ENCODE data around the gene GLB1L.
A peak's percentile ranks its signal among the peaks of the same experiment; 100 is the strongest.
"Not testable (repeated sequence)": the region's sequence is repeated elsewhere in the genome, so short reads cannot be mapped to it uniquely, and the experiment has no call there.

Gene GLB1L

DNA sequence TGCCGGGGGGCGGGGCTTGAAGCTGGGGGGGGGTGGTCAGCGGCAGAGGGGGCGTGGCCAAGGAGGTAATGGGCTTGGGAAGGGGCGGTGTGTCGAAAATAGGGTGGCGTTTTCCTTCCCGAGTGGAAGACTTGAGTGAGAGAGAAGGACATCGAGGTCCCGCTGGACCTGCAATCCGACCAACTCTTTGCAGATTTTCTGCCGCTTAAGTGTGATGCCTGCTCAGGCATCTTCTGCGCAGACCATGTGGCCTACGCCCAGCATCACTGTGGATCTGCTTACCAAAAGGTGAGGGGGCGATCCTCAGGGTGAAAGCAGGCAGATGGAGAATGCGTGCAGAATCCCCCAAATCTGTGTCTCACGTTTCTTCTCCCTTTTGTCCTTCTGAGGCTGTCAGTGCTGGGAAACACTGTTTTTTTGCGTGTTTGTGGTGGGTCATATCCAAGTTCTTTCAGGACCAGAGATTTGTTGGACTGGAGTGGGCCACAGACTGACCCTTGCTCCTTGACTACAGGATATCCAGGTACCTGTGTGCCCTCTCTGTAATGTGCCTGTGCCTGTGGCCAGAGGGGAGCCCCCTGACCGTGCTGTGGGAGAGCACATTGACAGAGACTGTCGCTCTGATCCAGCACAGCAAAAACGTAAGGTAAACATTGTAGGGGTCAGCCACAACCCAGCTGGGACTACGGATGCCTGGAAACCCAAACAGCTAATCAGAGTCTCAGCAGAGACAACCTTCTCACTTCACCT, 37.9 kb downstream of the GLB1L start:
- DNase-seq (ENCODE audit: low spot score), result no peak

DNA sequence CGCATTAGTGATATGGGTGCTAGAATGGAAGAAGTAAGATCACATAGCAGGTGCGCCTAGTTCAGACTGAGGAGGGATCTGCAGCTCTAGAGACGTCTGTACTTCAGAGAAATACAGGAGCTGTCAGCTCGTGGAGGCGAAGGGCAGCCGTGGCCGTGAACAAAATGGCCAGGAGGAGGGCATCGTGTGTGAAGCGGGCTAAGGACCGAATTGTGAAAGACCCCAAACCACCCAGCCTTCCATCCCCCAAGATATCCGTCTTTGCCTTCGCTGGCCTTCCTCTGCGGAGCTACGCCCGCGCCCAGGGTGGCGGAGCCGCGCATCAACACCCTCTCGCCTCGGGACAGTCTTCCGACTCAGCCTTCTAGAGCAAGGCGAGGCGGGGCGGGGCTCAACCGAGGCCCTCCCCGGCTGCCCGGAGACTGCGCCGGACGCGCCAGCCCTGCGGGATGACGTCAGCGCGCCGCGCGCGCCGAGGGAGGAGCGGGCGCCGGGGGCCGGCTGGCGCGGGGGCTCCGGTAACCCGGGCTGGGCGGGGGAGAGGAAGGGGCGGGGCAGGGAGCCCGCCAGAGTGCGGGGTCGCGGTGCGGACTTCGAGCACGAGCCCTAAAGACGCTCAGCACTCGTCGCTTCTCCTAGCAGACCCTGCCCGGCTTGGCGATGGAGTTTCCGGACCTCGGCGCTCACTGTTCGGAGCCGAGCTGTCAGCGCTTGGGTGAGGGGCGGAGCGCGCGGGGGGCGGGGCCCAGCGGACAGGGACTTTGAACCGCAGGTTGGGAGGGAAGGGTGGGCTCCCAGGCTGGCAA, 38.7 kb downstream of the GLB1L start, which contains the start of gene ZFAND2B:
Gene ZFAND2B (plus strand): TSS at position 455 of the 806 bp plus-strand sequence. CDS start 206 bp downstream, at position 661.
- peak; percentile 93 for DNase-seq (ENCODE audit: low spot score)

DNA sequence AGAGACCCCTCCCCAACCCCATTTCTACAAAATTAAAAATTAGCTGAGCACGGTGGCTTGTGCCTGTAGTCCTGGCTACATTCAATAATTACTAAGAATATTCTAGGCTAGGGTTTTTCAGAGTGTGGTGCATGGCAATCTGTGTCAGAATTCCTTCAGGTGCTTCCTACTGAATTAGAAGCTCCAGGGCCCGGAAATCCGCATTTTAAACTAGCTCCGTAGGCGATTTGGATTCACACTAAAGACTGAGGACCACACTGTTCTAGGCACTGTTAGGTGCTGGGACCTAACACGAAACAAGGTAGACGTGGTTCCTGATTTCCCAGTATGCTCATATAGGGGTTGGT, 39.3 kb downstream of the GLB1L start:
- no peak for DNase-seq (ENCODE audit: low spot score)

DNA sequence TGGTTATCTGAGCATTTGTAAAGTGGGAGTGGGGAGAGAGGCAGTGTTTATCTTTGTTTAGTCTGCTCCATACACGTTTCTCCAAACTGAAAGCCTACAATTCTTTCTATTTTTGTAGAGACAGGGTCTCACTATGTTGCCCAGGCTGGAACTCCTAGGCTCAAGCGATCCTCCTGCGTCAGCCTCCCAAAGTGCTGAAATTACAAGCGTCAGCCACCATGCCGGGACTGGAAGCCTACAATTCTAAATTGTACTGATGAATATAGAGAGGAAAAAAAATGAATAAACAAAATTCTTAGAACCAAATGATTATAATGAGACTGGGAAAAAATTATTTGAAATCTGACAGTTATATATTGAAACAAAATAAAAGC, 40.1 kb downstream of the GLB1L start:
- DNase-seq (ENCODE audit: low spot score), result no peak

DNA sequence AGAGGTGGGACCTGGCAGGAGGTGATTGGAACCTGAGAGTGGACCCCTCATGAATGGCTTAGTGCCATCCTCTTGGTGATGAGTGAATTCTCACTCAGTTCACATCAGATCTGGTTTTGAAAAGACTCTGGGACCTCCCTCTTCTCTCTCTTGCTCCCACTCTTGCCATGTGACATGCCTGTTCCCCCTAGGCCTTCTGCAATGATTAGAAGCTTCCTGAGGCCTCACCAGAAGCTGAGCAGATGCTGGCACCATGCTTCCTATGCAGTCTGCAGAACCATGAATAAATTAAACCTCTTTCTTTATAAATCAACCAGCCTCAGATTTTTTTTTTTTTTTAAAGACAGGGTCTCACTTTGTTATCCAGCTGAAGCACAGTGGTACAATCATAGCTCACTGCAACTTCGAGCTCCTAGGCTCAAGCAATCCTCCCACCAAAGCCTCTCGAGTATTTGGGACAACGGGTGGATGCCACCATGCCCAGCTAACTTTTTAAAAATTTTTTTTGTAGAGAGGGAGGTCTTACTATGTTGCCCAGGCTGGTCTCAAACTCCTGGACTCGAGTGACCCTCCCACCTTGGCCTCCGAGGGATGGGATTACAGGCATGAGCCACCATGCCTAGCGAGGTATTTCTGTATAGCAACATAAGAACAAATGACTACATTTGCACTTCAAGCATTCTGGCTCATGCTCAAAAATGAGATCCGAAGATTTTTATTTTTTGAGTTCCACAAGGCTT, 40.6 kb downstream of the GLB1L start:
- DNase-seq (ENCODE audit: low spot score), result no peak

DNA sequence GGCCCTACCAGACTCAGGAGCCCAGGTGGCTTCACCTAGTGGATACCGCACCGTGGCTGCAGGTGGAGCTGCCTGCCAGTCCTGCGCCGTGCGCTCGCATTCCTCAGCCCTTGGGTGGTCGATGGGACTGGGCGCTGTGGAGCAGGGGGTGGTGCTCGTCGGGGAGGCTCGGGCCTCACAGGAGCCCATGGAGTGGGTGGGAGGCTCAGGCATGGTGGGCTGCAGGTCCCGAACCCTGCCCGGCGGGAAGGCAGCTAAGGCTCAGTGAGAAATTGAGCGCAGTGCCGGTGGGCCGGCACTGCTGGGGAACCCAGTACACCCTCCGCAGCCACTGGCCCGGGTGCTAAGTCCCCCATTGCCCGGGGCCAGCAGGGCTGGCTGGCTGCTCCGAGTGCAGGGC, 43.9 kb downstream of the GLB1L start:
- not testable (repeated sequence) for DNase-seq (ENCODE audit: low spot score)

DNA sequence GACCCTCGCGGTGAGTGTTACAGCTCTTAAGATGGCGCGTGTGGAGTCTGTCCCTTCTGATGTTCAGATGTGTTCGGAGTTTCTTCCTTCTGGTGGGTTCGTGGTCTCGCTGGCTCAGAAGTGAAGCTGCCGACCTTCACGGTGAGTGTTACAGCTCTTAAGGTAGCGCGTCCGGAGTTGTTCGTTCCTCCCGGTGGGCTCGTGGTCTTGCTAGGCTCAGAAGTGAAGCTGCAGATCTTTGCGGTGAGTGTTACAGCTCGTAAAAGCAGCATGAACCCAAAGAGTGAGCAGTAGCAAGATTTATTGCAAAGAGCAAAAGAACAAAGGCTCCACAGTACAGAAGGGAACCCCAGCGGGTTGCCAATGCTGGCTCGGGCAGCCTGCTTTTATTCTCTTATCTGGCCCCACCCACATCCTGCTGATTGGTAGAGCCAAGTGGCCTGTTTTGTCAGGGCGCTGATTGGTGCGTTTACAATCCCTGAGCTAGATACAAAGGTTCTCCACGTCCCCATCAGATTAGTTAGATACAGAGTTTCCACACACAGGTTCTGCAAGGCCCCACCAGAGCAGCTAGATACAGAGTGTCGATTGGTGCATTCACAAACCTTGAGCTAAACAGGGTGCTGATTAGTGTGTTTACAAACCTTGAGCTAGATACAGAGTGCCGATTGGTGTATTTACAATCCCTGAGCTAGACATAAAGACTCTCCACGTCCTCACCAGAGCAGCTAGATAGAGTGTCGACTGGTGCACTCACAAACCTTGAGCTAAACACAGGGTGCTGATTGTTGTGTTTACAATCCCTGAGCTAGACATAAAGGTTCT, 44.5 kb downstream of the GLB1L start:
- DNase-seq (ENCODE audit: low spot score), result not testable (repeated sequence)

DNA sequence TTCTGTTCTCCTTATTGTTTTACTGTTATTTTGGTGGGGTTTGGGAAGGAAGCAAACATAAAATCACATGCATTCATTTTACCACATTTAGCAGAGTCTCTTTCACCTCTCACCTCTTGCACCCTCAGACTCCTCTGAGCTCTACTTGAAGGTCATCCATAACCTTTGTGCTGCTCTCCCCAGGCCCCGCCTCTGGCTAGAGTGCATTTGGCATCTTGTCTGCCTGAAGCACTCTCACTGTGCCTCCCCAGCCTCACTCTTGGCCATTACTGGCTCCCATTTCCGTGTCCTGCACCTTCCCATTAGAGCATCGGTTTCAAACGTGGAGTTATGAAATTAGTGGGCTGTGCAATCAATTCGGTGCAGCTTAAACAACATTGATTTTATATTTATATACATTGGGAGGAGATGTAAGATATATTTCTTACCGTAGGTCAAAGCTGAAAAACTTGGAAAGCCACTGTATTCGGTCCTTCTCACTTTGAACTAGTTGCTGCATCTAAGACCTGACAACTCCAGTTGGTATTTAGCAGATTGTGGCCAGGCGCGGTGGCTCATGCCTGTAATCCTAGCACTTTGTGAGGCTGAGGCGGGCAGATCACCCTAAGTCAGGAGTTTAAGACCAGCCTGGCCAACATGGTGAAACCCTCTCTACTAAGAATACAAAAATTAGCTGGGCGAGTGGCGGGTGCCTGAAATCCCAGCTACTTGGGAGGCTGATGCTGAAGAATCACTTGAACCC, 45.6 kb downstream of the GLB1L start:
- DNase-seq (ENCODE audit: low spot score), result no peak

DNA sequence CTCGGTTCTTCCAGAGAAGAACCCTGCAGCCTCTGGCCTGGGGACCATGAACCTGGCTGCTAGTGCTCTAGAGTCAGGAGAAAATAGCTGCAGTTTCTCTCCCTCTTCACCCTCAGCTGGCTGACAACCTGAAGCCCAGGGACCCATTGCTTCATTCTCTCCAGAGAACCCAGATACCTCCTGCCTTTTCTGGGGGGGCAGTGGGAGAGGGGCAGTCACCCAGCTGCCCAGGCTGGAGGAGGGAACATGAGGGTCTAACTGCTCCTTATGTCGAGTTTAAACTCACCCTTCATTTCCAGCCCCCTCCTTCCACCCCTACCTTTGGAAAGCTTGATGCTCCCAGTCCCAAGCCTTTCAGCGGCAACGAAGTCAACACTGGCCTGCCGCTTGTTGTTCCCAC, 46.3 kb downstream of the GLB1L start:
- no peak for DNase-seq (ENCODE audit: low spot score)

DNA sequence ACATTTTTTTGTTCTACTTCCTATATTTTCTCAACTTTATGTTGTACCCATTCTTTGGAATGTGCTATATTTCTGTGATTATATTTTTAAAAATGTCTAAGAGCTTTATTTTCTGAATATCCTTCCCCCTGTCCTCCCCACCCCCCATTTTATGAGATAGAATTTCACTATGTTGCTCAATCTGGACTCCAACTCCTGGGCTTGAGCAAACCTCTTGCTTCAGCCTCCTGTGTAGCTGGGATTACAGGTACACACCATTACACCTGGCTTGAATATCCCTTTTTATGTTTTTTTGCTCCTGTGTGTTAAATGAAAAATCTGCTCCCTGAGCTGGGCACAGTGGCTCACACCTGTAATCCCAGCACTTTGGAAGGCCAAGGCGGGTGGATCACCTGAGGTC, 47.9 kb downstream of the GLB1L start:
- no peak for DNase-seq (ENCODE audit: low spot score)

DNA sequence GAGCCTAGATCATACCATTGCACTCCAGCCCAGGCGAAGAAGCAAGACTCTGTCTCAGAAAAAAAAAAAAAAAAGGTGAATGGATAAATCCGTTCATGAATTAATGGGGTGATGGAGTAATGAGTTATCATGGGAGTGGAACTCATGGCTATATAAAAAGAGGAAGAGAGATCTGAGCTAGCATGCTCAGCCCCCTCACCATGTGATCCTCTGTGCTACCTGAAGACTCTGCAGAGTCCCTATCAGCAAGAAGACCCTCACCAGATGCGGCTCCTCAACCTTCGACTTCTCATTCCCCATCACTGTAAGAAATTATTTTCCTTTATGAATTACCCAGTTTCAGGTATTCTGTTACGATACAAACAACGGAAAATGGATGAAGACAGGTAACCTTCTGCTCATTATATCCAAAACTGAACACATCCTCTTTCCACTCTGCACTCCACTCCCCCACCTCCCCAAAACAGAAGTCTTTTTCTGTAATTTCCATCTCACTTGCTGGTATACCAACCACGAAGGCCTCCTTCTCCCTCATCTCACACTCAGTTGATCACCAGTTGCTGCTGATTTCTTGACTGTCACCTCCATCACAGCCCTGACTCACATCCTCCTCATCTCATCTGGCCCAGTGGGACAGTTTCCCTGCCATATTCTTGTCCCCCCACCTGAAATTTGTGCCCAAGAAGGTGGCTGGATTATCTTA, 58.3 kb downstream of the GLB1L start:
- no peak for DNase-seq (ENCODE audit: low spot score)

Small RNA genes lying within 50 kb of the gene (small RNA-seq; reads per million reads assigned to genes)
- gene MIR153-1, result 0.16 to 2.5 reads per million in 2 experiments
